A549 (cell line): Measurements from ENCODE around the gene C11orf98. TPM values are rescaled to one million over a fixed set of nuclear protein-coding genes. Genes with fewer than 3 reads are reported as not detected.
"Not testable (repeated sequence)": the region's sequence is repeated elsewhere in the genome, so short reads cannot be mapped to it uniquely, and the experiment has no call there.

Experiments
- ATAC-seq, 2 experiments: fragments of 200-7000 bp in 1 of 2; fragments of >200 bp in 1 of 2; cut with Nextera tagmentation in 1 of 2; cut with Tn5 transposase in 1 of 2; 3 replicates each; pipeline versions ENCODE4 v1.8.0 to v1.9.1; 2018 to 2020; ENCODE audit warnings: mild to moderate bottlenecking in 1 of 2, moderate library complexity in 1 of 2
- CTCF ChIA-PET: fragments of 300-600 bp; sonication (Branson Sonifier 250); formaldehyde crosslinking; extraction: SDS; loops from one replicate; lab custom pipeline; 2021; ENCODE audit warnings: antibody characterized with exemption, inconsistent platforms; lab: Yijun Ruan, JAX
- POLR2A ChIA-PET: fragments of 350-600 bp; formaldehyde crosslinking; extraction: SDS; loops from one replicate; lab custom pipeline; 2021; ENCODE audit warnings: antibody characterized with exemption, inconsistent platforms; lab: Yijun Ruan, JAX
- DNase-seq, 2 experiments: peaks; one replicate each; pipeline versions ENCODE4 v3.0.0 to v3.0.0-alpha.2; 2011 to 2016; ENCODE audit warnings: low read depth in 1 of 2, low spot score in 1 of 2
- FAIRE-seq: peaks from 2 replicates; lab custom pipeline; 2011; peaks lifted over from hg19 to GRCh38; lab: Jason Lieb, UNC
- H3K27ac ChIP-seq, 2 experiments: fragments of >200 bp; sonication (Bioruptor Twin); formaldehyde crosslinking; 3 replicates each; pipeline ENCODE4 v1.5.1; 2016 to 2017
- H3K4me1 ChIP-seq: fragments of >200 bp; sonication (Bioruptor Twin); formaldehyde crosslinking; 3 replicates; pipeline ENCODE4 v1.6.1; 2016
- H3K4me2 ChIP-seq: fragments of >200 bp; sonication (Bioruptor Twin); formaldehyde crosslinking; 3 replicates; pipeline ENCODE4 v1.6.1; 2016
- H3K4me3 ChIP-seq: fragments of >200 bp; sonication (Bioruptor Twin); formaldehyde crosslinking; 3 replicates; pipeline ENCODE4 v1.5.1; 2016
- H3K9me3 ChIP-seq: fragments of >200 bp; sonication (Bioruptor Twin); formaldehyde crosslinking; 3 replicates; pipeline ENCODE4 v1.6.1; 2016
- BCL3 ChIP-seq: fragments of >200 bp; sonication (Bioruptor Twin); formaldehyde crosslinking; IDR thresholded peaks from 3 replicates; pipeline ENCODE4 v1.6.1; 2016
- CBX2 ChIP-seq: fragments of 200-600 bp; sonication (generic); IDR thresholded peaks from 2 replicates; pipeline ENCODE4 v1.6.1; 2016; ENCODE audit warnings: low read depth, mild to moderate bottlenecking, borderline replicate concordance
- CEBPB ChIP-seq, 2 experiments: fragments of >200 bp in 1 of 2; sonication (Bioruptor Twin) in 1 of 2; formaldehyde crosslinking in 1 of 2; IDR thresholded peaks; 2 replicates each; pipeline ENCODE4 v1.6.1; 2012 to 2016
- CHD4 ChIP-seq: fragments of 200-600 bp; sonication (generic); IDR thresholded peaks from 2 replicates; pipeline ENCODE4 v1.6.1; 2016; ENCODE audit warnings: antibody characterized with exemption, mild to moderate bottlenecking, borderline replicate concordance
- EHF ChIP-seq: fragments of 250-450 bp; sonication (Bioruptor Pico); IDR thresholded peaks from 2 replicates; pipeline ENCODE4 v1.5.0; 2020; ENCODE audit warnings: mild to moderate bottlenecking
- REST ChIP-seq: fragments of 200-600 bp; sonication (generic); IDR thresholded peaks from 2 replicates; pipeline ENCODE4 v1.6.1; 2016; ENCODE audit warnings: antibody characterized with exemption, mild to moderate bottlenecking, moderate library complexity
- ZFP36 ChIP-seq: fragments of 450-650 bp; IDR thresholded peaks from 2 replicates; pipeline ENCODE4 v1.6.1; 2014; ENCODE audit warnings: borderline replicate concordance; ENCODE audit not compliant: partially characterized antibody
- WGBS: methylation state at CpG from one replicate; pipeline ENCODE4 v1.1.6; 2017; ENCODE audit errors: missing lambda C conversion rate; 5-methylcytosine and 5-hydroxymethylcytosine counted together
- polyA plus RNA-seq, 4 experiments: library from polyadenylated mRNA; depleted of rRNA in 3 of 4; stranded (reverse); fragments of >200 nt; fragmentation: RNase III in 1 of 4; extraction: RNeasy Plus Mini Kit Qiagen cat#74134 plus additional on column Dnase treatment in 1 of 4; gene quantifications; 2 replicates in 3 of 4; 3 replicates in 1 of 4; pipeline ENCODE4 v1.2.3, GENCODE V29; 2011 to 2017
- TF ChIP-seq, protein P1 (sequence below): IDR thresholded peaks from 2 replicates; pipeline ENCODE4 v1.6.1; 2012; ENCODE audit warnings: low read depth, borderline replicate concordance
- TF ChIP-seq, protein P2 (sequence below): IDR thresholded peaks from 2 replicates; pipeline ENCODE4 v1.6.1; 2012

Gene C11orf98
- polyA plus RNA-seq, 2 of the 4 experiments (the other 2 are of a cell fraction), result 91.7 to 140 TPM

- ATAC-seq, result no peak
- ChIA-PET POLR2A (interaction anchor here (1.0 to 4.6 kb wide), 12 partner anchors 8 to 133 kb away, joined by 3 to 48 read pairs (median 6); partner anchors contain the start of genes C11orf98, CSKMT, EEF1G and EML3), CTCF (interaction anchor here (0.6 to 4.9 kb wide), 11 partner anchors 9 to 724 kb away, joined by 3 to 48 read pairs (median 5); partner anchors contain the start of genes C11orf98, CSKMT, EML3 and ROM1)
- TF ChIP-seq CEBPB (IDR thresholded peaks at IDR 0.05), result no peak
- TF ChIP-seq CBX2, result no peak
- peak; percentile 89 for TF ChIP-seq ZFP36
- TF ChIP-seq EHF (CRISPR knock-in tag), result no peak
- no peak for TF ChIP-seq CHD4
- no peak for TF ChIP-seq BCL3
- TF ChIP-seq, protein P1, sequence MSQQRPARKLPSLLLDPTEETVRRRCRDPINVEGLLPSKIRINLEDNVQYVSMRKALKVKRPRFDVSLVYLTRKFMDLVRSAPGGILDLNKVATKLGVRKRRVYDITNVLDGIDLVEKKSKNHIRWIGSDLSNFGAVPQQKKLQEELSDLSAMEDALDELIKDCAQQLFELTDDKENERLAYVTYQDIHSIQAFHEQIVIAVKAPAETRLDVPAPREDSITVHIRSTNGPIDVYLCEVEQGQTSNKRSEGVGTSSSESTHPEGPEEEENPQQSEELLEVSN, result no peak
- Histone ChIP-seq H3K4me3 (peak overlapping the region; percentile 77), H3K9me3 (no peaks in the 10 kb centered on the region), H3K4me1 (peaks cover 15% of the 10 kb centered on the region), H3K27ac (peak overlapping the region; percentile 92), H3K4me2 (peak overlapping the region; percentile 99)
- FAIRE-seq, result no peak
- no peak for DNase-seq
- 36% methylated on average over 8 of the region's 8 CpGs for WGBS
Observed at GRCh38 chr11:62621027-62621566, 43.9 kb downstream of the C11orf98 start.

- DNase-seq, H3K4me3 ChIP-seq, H3K9me3 ChIP-seq, H3K27ac ChIP-seq, POLR2A ChIA-PET, H3K4me2 ChIP-seq, ATAC-seq, FAIRE-seq: not testable (repeated sequence)
- 93% methylated on average over 11 of the region's 14 CpGs for WGBS
- CTCF ChIA-PET, result interaction anchor here (0.5 to 1.3 kb wide), 4 partner anchors 11 to 250 kb away, joined by 3 to 4 read pairs (median 3); no protein-coding TSS in a partner anchor
- peaks cover 28% of the 10 kb centered on the region for H3K4me1 ChIP-seq
Observed at GRCh38 chr11:62616957-62617356, 48.1 kb downstream of the C11orf98 start.

DNA sequence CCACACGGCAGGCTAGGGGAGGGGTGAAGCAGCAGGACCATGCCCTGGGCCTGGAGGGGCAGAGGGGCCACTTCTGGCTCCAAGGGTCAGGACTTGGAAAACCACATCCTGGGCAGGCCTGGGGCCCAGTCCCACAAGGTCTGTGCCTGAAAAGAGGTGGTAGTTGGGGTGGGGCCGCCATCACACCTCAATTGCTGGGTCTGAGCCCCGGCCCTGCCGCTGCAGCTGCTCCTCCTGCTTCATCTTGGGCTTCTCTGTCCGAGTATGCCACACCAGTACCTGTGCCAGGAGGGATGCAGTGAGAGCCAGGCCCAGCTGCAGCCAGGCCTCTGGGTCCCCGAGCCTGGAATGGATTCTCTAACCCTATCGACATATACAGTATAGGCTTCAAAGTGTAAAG, 49.5 kb downstream of the C11orf98 start:
- POLR2A ChIA-PET, result no interaction called here
- ATAC-seq, result no peak
- no peak overlapping the region for H3K4me2 ChIP-seq

More for the DNA sequence above, 49.5 kb downstream of the C11orf98 start:
- DNase-seq (no peak), FAIRE-seq (no peak)
- H3K27ac ChIP-seq, result no peak overlapping the region
- no peak for TF ChIP-seq REST
- TF ChIP-seq, protein P2, sequence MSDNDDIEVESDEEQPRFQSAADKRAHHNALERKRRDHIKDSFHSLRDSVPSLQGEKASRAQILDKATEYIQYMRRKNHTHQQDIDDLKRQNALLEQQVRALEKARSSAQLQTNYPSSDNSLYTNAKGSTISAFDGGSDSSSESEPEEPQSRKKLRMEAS, result no peak
- H3K4me3 ChIP-seq, result no peak overlapping the region
- CTCF ChIA-PET, result interaction anchor here (1.1 kb wide), 1 partner anchor 24 kb away, joined by 3 read pairs; the partner anchor contains the start of gene TUT1
- peaks cover 33% of the 10 kb centered on the region for H3K4me1 ChIP-seq
- 94% methylated on average over 6 of the region's 7 CpGs for WGBS
- H3K9me3 ChIP-seq, result no peaks in the 10 kb centered on the region
